GM10248 (cell line): ENCODE results near the gene FAM200B.

Experiments used
- CTCF ChIA-PET: fragments of 300-600 bp; sonication (Branson Sonifier 250); formaldehyde crosslinking; extraction: SDS; loops from one replicate; lab custom pipeline; 2021; ENCODE audit warnings: antibody characterized with exemption; lab: Yijun Ruan, JAX
- POLR2A ChIA-PET: fragments of 350-650 bp; sonication (Branson Sonifier 250); formaldehyde crosslinking; extraction: SDS; loops from one replicate; lab custom pipeline; 2020; ENCODE audit warnings: antibody characterized with exemption; lab: Yijun Ruan, JAX
- DNase-seq: peaks from one replicate; pipeline ENCODE4 v3.0.0; 2012; ENCODE audit errors: extremely low spot score
- CTCF ChIP-seq: IDR thresholded peaks from 2 replicates; pipeline ENCODE4 v1.5.1; 2012; ENCODE audit warnings: mild to moderate bottlenecking, low read depth; ENCODE audit errors: extremely low read depth, missing control alignments, control extremely low read depth

The FAM200B gene

GRCh38 chr4:15712214-15712613 lies 30.6 kb downstream of the FAM200B start:
- TF ChIP-seq CTCF, result no peak
- no peak for DNase-seq
- CTCF ChIA-PET, result interaction anchor here (1.1 to 1.6 kb wide), 3 partner anchors 9 to 31 kb away, joined by 4 to 5 read pairs (median 5); no protein-coding TSS in a partner anchor
- POLR2A ChIA-PET, result no interaction called here

- TF ChIP-seq CTCF, result no peak
- ChIA-PET CTCF (no interaction called here), POLR2A (no interaction called here)
- DNase-seq, result no peak
These were observed 32.5 kb downstream of the FAM200B start for GRCh38 chr4:15714141-15714540.

GRCh38 chr4:15714646-15715435 lies 33.2 kb downstream of the FAM200B start:
- TF ChIP-seq CTCF, result no peak
- ChIA-PET CTCF (interaction anchor here (1.8 kb wide), 1 partner anchor 22 kb away, joined by 5 read pairs; no protein-coding TSS in a partner anchor), POLR2A (no interaction called here)
- DNase-seq, result no peak

- ChIA-PET POLR2A (no interaction called here), CTCF (interaction anchor here (1.3 to 1.8 kb wide), 2 partner anchors 21 to 240 kb away, joined by 3 to 5 read pairs; no protein-coding TSS in a partner anchor)
- TF ChIP-seq CTCF, result no peak
- no peak for DNase-seq
These were observed 34.5 kb downstream of the FAM200B start for GRCh38 chr4:15716115-15716514.

GRCh38 chr4:15717086-15717485 lies 35.5 kb downstream of the FAM200B start:
- ChIA-PET POLR2A (no interaction called here), CTCF (no interaction called here)
- no peak for DNase-seq

More at GRCh38 chr4:15717086-15717485, 35.5 kb downstream of the FAM200B start:
- TF ChIP-seq CTCF, result no peak
